Peyer's patch (tissue), 4 donors: Measurements from ENCODE around the gene SDS.

Experiments used
- CTCF ChIP-seq, 6 experiments: fragments of 450-650 bp in 4 of 6; fragments of 200-600 bp in 2 of 6; sonication (generic) in 1 of 6; IDR thresholded peaks; one replicate each; pipeline ENCODE4 v1.5.1; 2017 to 2019; ENCODE audit warnings: antibody characterized with exemption in 6 of 6, mild to moderate bottlenecking in 3 of 6, moderate library complexity in 1 of 6
- POLR2A ChIP-seq, 2 donors: fragments of 450-650 bp; IDR thresholded peaks; one replicate each; pipeline ENCODE4 v1.5.1; 2017; ENCODE audit warnings: antibody characterized with exemption in 2 of 2, mild to moderate bottlenecking in 2 of 2, moderate library complexity in 2 of 2

GRCh38 chr12:113416091-113416754, 12.5 kb upstream of the SDS start:
- TF ChIP-seq CTCF (IDR thresholded peaks at IDR 0.05) = no peak
- TF ChIP-seq POLR2A (IDR thresholded peaks at IDR 0.05) = no peak
